Prostate gland (tissue), 2 donors: ENCODE results near the gene AFMID. TPM values are rescaled to one million over a fixed set of nuclear protein-coding genes. Genes with fewer than 3 reads are reported as not detected.

Source experiments
- DNase-seq: peaks from one replicate; pipeline ENCODE4 v3.0.0-alpha.2; 2019; ENCODE audit warnings: low spot score
- H3K27ac ChIP-seq, 2 donors: fragments of 200-600 bp; sonication (generic); 2 replicates each; pipeline ENCODE4 v1.5.1; 2017 to 2019
- H3K27me3 ChIP-seq: fragments of 200-600 bp; sonication (generic); replicated peaks from 2 replicates; pipeline ENCODE4 v1.5.1; 2019; ENCODE audit not compliant: insufficient read depth
- H3K36me3 ChIP-seq, 2 donors: fragments of 200-600 bp; sonication (generic); 1 replicate in 1 of 2; 2 replicates in 1 of 2; pipeline versions ENCODE4 v1.5.1 to v1.8.1; 2017 to 2019
- H3K4me1 ChIP-seq: fragments of 200-600 bp; sonication (generic); replicated peaks from 2 replicates; pipeline ENCODE4 v1.5.1; 2019
- H3K4me3 ChIP-seq, 2 donors: fragments of 200-600 bp; sonication (generic); 2 replicates each; pipeline ENCODE4 v1.5.1; 2017 to 2019
- H3K9me3 ChIP-seq: fragments of 200-600 bp; sonication (generic); 2 replicates; pipeline ENCODE4 v1.5.1; 2017
- POLR2A ChIP-seq: fragments of 450-650 bp; IDR thresholded peaks from one replicate; pipeline ENCODE4 v1.6.1; 2016; ENCODE audit warnings: antibody characterized with exemption, mild to moderate bottlenecking
- POLR2AphosphoS5 ChIP-seq: sonication (generic); formaldehyde crosslinking; IDR thresholded peaks from one replicate; pipeline ENCODE4 v1.6.1; 2017; ENCODE audit warnings: antibody characterized with exemption
- WGBS: methylation state at CpG from one replicate; pipeline ENCODE4 v1.1.5; 2018; 5-methylcytosine and 5-hydroxymethylcytosine counted together
- intact Hi-C: fragments of 100-400 bp; cut with DNase I; formaldehyde crosslinking; loops from one replicate; pipeline ENCODE4 v1.14.2; 2022
- total RNA-seq, 2 donors: library from RNA; depleted of rRNA; stranded (reverse); fragments of >200 nt; gene quantifications; one replicate each; pipeline ENCODE4 v1.1.0, GENCODE V29; 2016
- TF ChIP-seq, protein P1 (sequence below), 4 experiments: fragments of 200-600 bp in 2 of 4; fragments of 450-650 bp in 2 of 4; sonication (generic) in 2 of 4; IDR thresholded peaks; 1 replicate in 3 of 4; 2 replicates in 1 of 4; pipeline ENCODE4 v1.5.1; 2016 to 2019; ENCODE audit warnings: antibody characterized with exemption in 4 of 4, mild to moderate bottlenecking in 2 of 4, moderate library complexity in 2 of 4

AFMID gene
- total RNA-seq, 2 donors from 2014 or later, result 116 to 122 TPM

- no peaks in the 10 kb centered on the region for H3K4me1 ChIP-seq
- intact Hi-C loops, result no loop called here
- no peaks in the 10 kb centered on the region for H3K27me3 ChIP-seq
- H3K36me3 ChIP-seq, result no peaks in the 10 kb centered on the region
- 54% methylated on average over 29 of the region's 52 CpGs for WGBS
- H3K4me3 ChIP-seq, result no peak within 1 kb of the TSS
- no peak for TF ChIP-seq POLR2A
- TF ChIP-seq, protein P1, sequence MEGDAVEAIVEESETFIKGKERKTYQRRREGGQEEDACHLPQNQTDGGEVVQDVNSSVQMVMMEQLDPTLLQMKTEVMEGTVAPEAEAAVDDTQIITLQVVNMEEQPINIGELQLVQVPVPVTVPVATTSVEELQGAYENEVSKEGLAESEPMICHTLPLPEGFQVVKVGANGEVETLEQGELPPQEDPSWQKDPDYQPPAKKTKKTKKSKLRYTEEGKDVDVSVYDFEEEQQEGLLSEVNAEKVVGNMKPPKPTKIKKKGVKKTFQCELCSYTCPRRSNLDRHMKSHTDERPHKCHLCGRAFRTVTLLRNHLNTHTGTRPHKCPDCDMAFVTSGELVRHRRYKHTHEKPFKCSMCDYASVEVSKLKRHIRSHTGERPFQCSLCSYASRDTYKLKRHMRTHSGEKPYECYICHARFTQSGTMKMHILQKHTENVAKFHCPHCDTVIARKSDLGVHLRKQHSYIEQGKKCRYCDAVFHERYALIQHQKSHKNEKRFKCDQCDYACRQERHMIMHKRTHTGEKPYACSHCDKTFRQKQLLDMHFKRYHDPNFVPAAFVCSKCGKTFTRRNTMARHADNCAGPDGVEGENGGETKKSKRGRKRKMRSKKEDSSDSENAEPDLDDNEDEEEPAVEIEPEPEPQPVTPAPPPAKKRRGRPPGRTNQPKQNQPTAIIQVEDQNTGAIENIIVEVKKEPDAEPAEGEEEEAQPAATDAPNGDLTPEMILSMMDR (IDR thresholded peaks at IDR 0.05), result no peak
- TF ChIP-seq POLR2AphosphoS5, result no peak
- DNase-seq, result no peak
- no peaks in the 10 kb centered on the region for H3K9me3 ChIP-seq
- no peak within 1 kb of the TSS for H3K27ac ChIP-seq
Observed at GRCh38 chr17:78230996-78231935, 44.1 kb downstream of the AFMID start, which contains the start of gene TMEM235. TMEM235 (plus strand) TSS chr17:78231631; CDS start chr17:78232024, 393 bp downstream.

- TF ChIP-seq, protein P1 (IDR thresholded peaks at IDR 0.05), result no peak
- TF ChIP-seq POLR2AphosphoS5, result no peak
- TF ChIP-seq POLR2A, result no peak
- H3K27ac ChIP-seq, result no peak overlapping the region
- H3K27me3 ChIP-seq, result no peaks in the 10 kb centered on the region
- no peaks in the 10 kb centered on the region for H3K36me3 ChIP-seq
- DNase-seq, result no peak
- no peaks in the 10 kb centered on the region for H3K4me1 ChIP-seq
- intact Hi-C loops, result no loop called here
- H3K9me3 ChIP-seq, result no peaks in the 10 kb centered on the region
- H3K4me3 ChIP-seq, result no peak overlapping the region
- WGBS, result 21% methylated on average over 40 of the region's 55 CpGs
Observed at GRCh38 chr17:78231991-78232858, 45.1 kb downstream of the AFMID start.

DNA sequence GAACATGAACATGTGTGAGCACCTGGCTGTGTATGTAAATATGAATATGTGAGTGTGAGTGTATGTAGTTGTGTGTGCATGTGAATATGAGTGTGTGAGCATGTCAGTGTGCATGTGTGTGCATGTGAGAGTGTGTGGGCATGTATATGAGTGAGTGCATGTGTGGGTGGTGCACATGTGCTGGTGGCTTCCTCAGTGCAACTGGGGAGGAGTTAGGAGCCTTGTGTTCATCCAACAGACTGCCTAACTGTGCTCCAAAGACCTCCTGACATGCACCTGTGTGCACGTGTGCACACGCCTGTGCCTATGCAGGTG is 45.7 kb downstream of the AFMID start:
- TF ChIP-seq POLR2A (no peak), POLR2AphosphoS5 (no peak)
- TF ChIP-seq, protein P1 (IDR thresholded peaks at IDR 0.05), result no peak
- Histone ChIP-seq H3K4me1 (no peaks in the 10 kb centered on the region), H3K9me3 (no peaks in the 10 kb centered on the region), H3K4me3 (no peak overlapping the region), H3K36me3 (no peaks in the 10 kb centered on the region), H3K27ac (no peak overlapping the region), H3K27me3 (no peaks in the 10 kb centered on the region)
- WGBS, result 96% methylated on average over 2 of the region's 2 CpGs
- intact Hi-C loops, result no loop called here
- DNase-seq, result no peak

DNA sequence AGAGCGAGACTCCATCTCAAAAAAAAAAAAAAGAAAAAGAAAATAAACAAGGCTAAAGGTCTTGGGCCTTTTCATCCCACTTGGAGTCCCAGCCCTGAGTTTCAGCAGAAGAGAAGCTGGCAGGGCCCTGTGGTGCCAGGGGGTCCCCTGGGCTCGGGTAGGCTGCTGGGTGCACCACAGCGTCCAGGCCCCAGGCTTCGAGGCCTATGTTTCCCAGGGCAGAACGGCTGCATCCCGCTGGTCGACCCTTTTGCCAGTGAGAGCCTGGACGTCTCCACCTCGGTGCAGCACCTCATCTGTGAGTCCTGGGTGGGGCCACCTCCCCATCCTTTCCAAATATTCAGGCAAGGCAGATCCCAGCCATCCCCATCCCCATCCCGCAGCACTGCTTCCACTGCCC is 46.5 kb downstream of the AFMID start:
- no peak overlapping the region for H3K27ac ChIP-seq
- H3K4me1 ChIP-seq, result no peaks in the 10 kb centered on the region
- H3K9me3 ChIP-seq, result no peaks in the 10 kb centered on the region
- 95% methylated on average over 10 of the region's 10 CpGs for WGBS
- DNase-seq, result no peak
- intact Hi-C loops, result no loop called here
- no peak overlapping the region for H3K4me3 ChIP-seq
- H3K36me3 ChIP-seq, result no peaks in the 10 kb centered on the region
- H3K27me3 ChIP-seq, result no peaks in the 10 kb centered on the region
- no peak for TF ChIP-seq POLR2AphosphoS5
- TF ChIP-seq, protein P1 (IDR thresholded peaks at IDR 0.05), result no peak
- no peak for TF ChIP-seq POLR2A
